HFFc6 (cell line): ENCODE data around the gene CORO1A. TPM values are rescaled to one million over a fixed set of nuclear protein-coding genes. Genes with fewer than 3 reads are reported as not detected.
"Not testable (repeated sequence)": the region's sequence is repeated elsewhere in the genome, so short reads cannot be mapped to it uniquely, and the experiment has no call there.

Experiments used
- DNase-seq: peaks from one replicate; pipeline ENCODE4 v3.0.0-alpha.2; 2018
- H3K27ac Mint-ChIP-seq: 2 replicates; pipeline ENCODE4 v1.8.0; 2020; ENCODE audit warnings: mild to moderate bottlenecking, mixed read lengths
- H3K27me3 Mint-ChIP-seq: 2 replicates; pipeline ENCODE4 v1.8.0; 2021; ENCODE audit warnings: mild to moderate bottlenecking, moderate library complexity, mixed read lengths; ENCODE audit not compliant: insufficient read depth
- H3K36me3 Mint-ChIP-seq: 2 replicates; pipeline ENCODE4 v1.8.0; 2021; ENCODE audit warnings: low read depth, mixed read lengths
- H3K4me1 Mint-ChIP-seq: 2 replicates; pipeline ENCODE4 v1.8.0; 2020; ENCODE audit warnings: low read depth, mixed read lengths
- H3K4me3 Mint-ChIP-seq: 2 replicates; pipeline ENCODE4 v1.8.0; 2020; ENCODE audit warnings: mild to moderate bottlenecking, moderate library complexity, mixed read lengths
- H3K9me3 Mint-ChIP-seq: 2 replicates; pipeline ENCODE4 v1.8.0; 2020; ENCODE audit warnings: mild to moderate bottlenecking, mixed read lengths
- total RNA-seq, 6 experiments: library from RNA; stranded (reverse); fragmentation: NEBNext Ultra II Directional; extraction: Animal tissue kit (Norgen Biotek cat#: 25700); gene quantifications; 2 replicates in 1 of 6; 3 replicates in 5 of 6; pipeline ENCODE4 v1.2.3, GENCODE V29; 2021
- TF ChIP-seq, protein P1 (sequence below): fragments of 200-600 bp; sonication (generic); IDR thresholded peaks from 2 replicates; pipeline ENCODE4 v1.5.0; 2021; ENCODE audit warnings: antibody characterized with exemption, mild to moderate bottlenecking

CORO1A gene
- total RNA-seq, 6 experiments from 2014 or later: 2.9 to 4.2 (median 3.7) TPM

DNA sequence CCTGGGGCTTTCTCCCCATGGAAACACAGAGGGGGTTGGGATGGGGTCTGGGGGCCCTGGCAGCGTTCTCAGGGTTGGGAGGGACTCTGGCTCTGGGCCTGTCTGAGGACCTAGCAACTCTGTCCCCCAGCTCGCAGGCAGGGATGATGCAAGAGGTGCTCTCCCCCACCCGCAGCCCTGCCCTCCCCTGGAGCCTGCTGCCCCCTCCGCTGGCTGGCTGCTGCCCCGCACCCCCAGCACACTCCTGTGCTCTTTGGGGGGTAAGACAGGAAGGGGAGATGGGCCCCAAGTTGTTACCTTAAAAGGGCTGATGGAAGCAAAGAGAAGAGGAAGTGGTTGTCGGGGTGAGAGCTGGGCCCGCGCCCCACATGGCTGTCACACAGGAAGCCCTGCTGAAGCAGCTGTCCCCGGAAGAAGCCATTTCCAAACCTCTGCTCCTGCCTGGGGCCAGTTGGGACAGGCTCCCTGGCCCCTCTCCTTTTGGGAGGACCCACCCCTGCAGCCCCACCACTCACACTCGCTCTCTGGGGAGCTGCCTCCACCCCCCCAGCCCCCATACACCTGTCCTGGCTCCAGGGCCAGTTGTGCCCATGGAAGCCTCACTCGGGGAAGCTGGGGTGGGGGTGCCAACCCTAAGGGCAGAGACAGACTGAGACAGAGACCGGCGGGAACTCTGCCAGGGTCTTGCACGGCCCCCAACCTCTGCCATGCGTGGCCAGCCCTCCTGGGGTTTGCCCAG, 2.5 kb downstream of the CORO1A start:
- no peak for DNase-seq

GRCh38 chr16:30186444-30186781, 3.0 kb downstream of the CORO1A start:
- no peak overlapping the region for H3K27ac Mint-ChIP-seq
- H3K36me3 Mint-ChIP-seq: no peaks in the 10 kb centered on the region
- TF ChIP-seq, protein P1, sequence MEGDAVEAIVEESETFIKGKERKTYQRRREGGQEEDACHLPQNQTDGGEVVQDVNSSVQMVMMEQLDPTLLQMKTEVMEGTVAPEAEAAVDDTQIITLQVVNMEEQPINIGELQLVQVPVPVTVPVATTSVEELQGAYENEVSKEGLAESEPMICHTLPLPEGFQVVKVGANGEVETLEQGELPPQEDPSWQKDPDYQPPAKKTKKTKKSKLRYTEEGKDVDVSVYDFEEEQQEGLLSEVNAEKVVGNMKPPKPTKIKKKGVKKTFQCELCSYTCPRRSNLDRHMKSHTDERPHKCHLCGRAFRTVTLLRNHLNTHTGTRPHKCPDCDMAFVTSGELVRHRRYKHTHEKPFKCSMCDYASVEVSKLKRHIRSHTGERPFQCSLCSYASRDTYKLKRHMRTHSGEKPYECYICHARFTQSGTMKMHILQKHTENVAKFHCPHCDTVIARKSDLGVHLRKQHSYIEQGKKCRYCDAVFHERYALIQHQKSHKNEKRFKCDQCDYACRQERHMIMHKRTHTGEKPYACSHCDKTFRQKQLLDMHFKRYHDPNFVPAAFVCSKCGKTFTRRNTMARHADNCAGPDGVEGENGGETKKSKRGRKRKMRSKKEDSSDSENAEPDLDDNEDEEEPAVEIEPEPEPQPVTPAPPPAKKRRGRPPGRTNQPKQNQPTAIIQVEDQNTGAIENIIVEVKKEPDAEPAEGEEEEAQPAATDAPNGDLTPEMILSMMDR: no peak
- H3K9me3 Mint-ChIP-seq: no peaks in the 10 kb centered on the region
- no peaks in the 10 kb centered on the region for H3K4me1 Mint-ChIP-seq
- H3K27me3 Mint-ChIP-seq: no peaks in the 10 kb centered on the region; the same call in 1 of the 2 replicates
- DNase-seq: no peak
- H3K4me3 Mint-ChIP-seq: no peak overlapping the region

More for the DNA sequence above, 2.5 kb downstream of the CORO1A start:
- H3K4me3 Mint-ChIP-seq: no peak overlapping the region
- H3K4me1 Mint-ChIP-seq: no peaks in the 10 kb centered on the region
- H3K27ac Mint-ChIP-seq: no peak overlapping the region
- H3K9me3 Mint-ChIP-seq: no peaks in the 10 kb centered on the region
- TF ChIP-seq, protein P1: no peak
- no peaks in the 10 kb centered on the region; the same call in 1 of the 2 replicates for H3K27me3 Mint-ChIP-seq
- no peaks in the 10 kb centered on the region for H3K36me3 Mint-ChIP-seq

GRCh38 chr16:30186782-30187555, 3.6 kb downstream of the CORO1A start:
- no peaks in the 10 kb centered on the region for H3K36me3 Mint-ChIP-seq
- H3K27me3 Mint-ChIP-seq: no peaks in the 10 kb centered on the region; the same call in 1 of the 2 replicates
- H3K4me3 Mint-ChIP-seq: no peak overlapping the region
- no peak overlapping the region for H3K27ac Mint-ChIP-seq
- no peaks in the 10 kb centered on the region for H3K9me3 Mint-ChIP-seq
- no peaks in the 10 kb centered on the region for H3K4me1 Mint-ChIP-seq
- DNase-seq: peak; percentile 11
- TF ChIP-seq, protein P1: peak; percentile 79

- no peak for DNase-seq
- no peaks in the 10 kb centered on the region for H3K9me3 Mint-ChIP-seq
- no peaks in the 10 kb centered on the region for H3K4me1 Mint-ChIP-seq
- no peaks in the 10 kb centered on the region for H3K36me3 Mint-ChIP-seq
- no peaks in the 10 kb centered on the region; the same call in 1 of the 2 replicates for H3K27me3 Mint-ChIP-seq
- TF ChIP-seq, protein P1: peak; percentile 2; the same call in 1 of the 2 replicates
- H3K4me3 Mint-ChIP-seq: no peak overlapping the region
- no peak overlapping the region for H3K27ac Mint-ChIP-seq
Measured at GRCh38 chr16:30187556-30187865, 4.1 kb downstream of the CORO1A start.

DNA sequence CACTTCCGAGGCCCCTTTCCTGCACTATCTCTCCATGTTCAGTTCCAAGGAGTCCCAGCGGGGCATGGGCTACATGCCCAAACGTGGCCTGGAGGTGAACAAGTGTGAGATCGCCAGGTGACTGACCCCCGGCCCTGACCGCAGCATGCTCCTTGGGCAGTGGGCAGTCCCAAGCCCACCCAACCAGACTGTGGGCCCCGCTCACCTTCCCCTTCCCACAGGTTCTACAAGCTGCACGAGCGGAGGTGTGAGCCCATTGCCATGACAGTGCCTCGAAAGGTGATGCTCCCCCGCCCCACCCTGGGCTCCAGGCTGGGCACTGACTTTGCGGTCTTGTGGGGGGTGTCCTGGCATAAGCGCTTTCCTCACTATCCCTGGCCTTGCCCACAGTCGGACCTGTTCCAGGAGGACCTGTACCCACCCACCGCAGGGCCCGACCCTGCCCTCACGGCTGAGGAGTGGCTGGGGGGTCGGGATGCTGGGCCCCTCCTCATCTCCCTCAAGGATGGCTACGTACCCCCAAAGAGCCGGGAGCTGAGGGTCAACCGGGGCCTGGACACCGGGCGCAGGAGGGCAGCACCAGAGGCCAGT, 4.7 kb downstream of the CORO1A start:
- no peak for DNase-seq
- H3K4me1 Mint-ChIP-seq: no peaks in the 10 kb centered on the region
- H3K27me3 Mint-ChIP-seq: no peaks in the 10 kb centered on the region
- H3K4me3 Mint-ChIP-seq: no peak overlapping the region
- H3K9me3 Mint-ChIP-seq: no peaks in the 10 kb centered on the region
- TF ChIP-seq, protein P1: no peak
- H3K36me3 Mint-ChIP-seq: no peaks in the 10 kb centered on the region
- H3K27ac Mint-ChIP-seq: no peak overlapping the region

GRCh38 chr16:30191158-30191557, 7.8 kb downstream of the CORO1A start:
- H3K36me3 Mint-ChIP-seq, H3K4me1 Mint-ChIP-seq, H3K9me3 Mint-ChIP-seq, H3K27ac Mint-ChIP-seq, DNase-seq, H3K4me3 Mint-ChIP-seq, H3K27me3 Mint-ChIP-seq: not testable (repeated sequence)

- H3K36me3 Mint-ChIP-seq, H3K27ac Mint-ChIP-seq, H3K4me3 Mint-ChIP-seq, H3K4me1 Mint-ChIP-seq, H3K9me3 Mint-ChIP-seq, H3K27me3 Mint-ChIP-seq, DNase-seq: not testable (repeated sequence)
Measured at GRCh38 chr16:30193098-30193497, 9.7 kb downstream of the CORO1A start.

GRCh38 chr16:30193615-30194014, 10.2 kb downstream of the CORO1A start, which contains the start of the genes BOLA2B and SLX1A:
TSS of gene BOLA2B (minus strand) at chr16:30193666. CDS start at chr16:30193595, 71 bp downstream.
TSS of gene SLX1A (plus strand) at chr16:30193875. CDS start at chr16:30194085, 210 bp downstream.
- not testable (repeated sequence) for H3K4me1 Mint-ChIP-seq, H3K9me3 Mint-ChIP-seq, DNase-seq, H3K36me3 Mint-ChIP-seq, H3K27ac Mint-ChIP-seq, H3K4me3 Mint-ChIP-seq, H3K27me3 Mint-ChIP-seq
